ENCODE data around the gene CERT1. TPM values are rescaled to one million over a fixed set of nuclear protein-coding genes. Genes with fewer than 3 reads are reported as not detected.

The CERT1 gene
- total and polyA plus RNA-seq, 2 donors (not counting 3 experiments of a cell fraction or from before 2014, with no cell fraction given): 8.0 to 21.3 TPM

GRCh38 chr5:75463726-75464125 lies 47.7 kb downstream of the CERT1 start:
- no peak overlapping the region for H3K4me2 ChIP-seq (ENCODE audit: insufficient read depth, low read length)
- dilution Hi-C loops (cut with MboI; ENCODE audit: extremely low pct_ligation_motif_present, low sequenced_read_pairs): no loop called here
- intact Hi-C loops (cut with micrococcal nuclease): no loop called here
- H2AFZ ChIP-seq (ENCODE audit: low read depth, low read length): no peak overlapping the region
- no peak for FAIRE-seq
- no peaks in the 10 kb centered on the region for H3K36me3 ChIP-seq (ENCODE audit: control insufficient read depth in 2 of 2, extremely low read depth in 1 of 2, insufficient read depth in 2 of 2, low read length in 2 of 2)
- no peak overlapping the region for H3K27ac ChIP-seq (ENCODE audit: insufficient read depth, low read depth, low read length)
- no TSS peak for BruUV-seq (replicated peaks)
- DNase-seq (ENCODE audit: low read depth, low spot score): no peak
- no peaks in the 10 kb centered on the region for H3K27me3 ChIP-seq (ENCODE audit: control insufficient read depth in 2 of 2, insufficient read depth in 2 of 2, low read length in 2 of 2)
- H3K9ac ChIP-seq (replicated peaks; ENCODE audit: extremely low read depth, insufficient read depth, low read length): no peak overlapping the region
- ChIA-PET POLR2A (no interaction called here), CTCF (no interaction called here)
- no peak for TF ChIP-seq POLR2AphosphoS5 (IDR thresholded peaks at IDR 0.05; ENCODE audit: insufficient read depth, low read depth, low read length)
- TF ChIP-seq EZH2 (IDR thresholded peaks at IDR 0.05; ENCODE audit: borderline replicate concordance, low read depth, low read length, severe bottlenecking): no peak
- no peak for TF ChIP-seq FOS (IDR thresholded peaks at IDR 0.05; ENCODE audit: borderline replicate concordance, insufficient read depth, low read length)
- TF ChIP-seq GATA2 (IDR thresholded peaks at IDR 0.05; ENCODE audit: insufficient read depth, insufficient read length, low read depth, low read length): no peak
- TF ChIP-seq MYC (IDR thresholded peaks at IDR 0.05; ENCODE audit: low read depth, low read length): no peak
- TF ChIP-seq, protein P1, sequence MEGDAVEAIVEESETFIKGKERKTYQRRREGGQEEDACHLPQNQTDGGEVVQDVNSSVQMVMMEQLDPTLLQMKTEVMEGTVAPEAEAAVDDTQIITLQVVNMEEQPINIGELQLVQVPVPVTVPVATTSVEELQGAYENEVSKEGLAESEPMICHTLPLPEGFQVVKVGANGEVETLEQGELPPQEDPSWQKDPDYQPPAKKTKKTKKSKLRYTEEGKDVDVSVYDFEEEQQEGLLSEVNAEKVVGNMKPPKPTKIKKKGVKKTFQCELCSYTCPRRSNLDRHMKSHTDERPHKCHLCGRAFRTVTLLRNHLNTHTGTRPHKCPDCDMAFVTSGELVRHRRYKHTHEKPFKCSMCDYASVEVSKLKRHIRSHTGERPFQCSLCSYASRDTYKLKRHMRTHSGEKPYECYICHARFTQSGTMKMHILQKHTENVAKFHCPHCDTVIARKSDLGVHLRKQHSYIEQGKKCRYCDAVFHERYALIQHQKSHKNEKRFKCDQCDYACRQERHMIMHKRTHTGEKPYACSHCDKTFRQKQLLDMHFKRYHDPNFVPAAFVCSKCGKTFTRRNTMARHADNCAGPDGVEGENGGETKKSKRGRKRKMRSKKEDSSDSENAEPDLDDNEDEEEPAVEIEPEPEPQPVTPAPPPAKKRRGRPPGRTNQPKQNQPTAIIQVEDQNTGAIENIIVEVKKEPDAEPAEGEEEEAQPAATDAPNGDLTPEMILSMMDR (IDR thresholded peaks at IDR 0.05; ENCODE audit: extremely low read depth in 1 of 2, insufficient read depth in 1 of 2, low read depth in 1 of 2, low read length in 2 of 2): no peak
- TF ChIP-seq MAX (IDR thresholded peaks at IDR 0.05; ENCODE audit: insufficient read depth, insufficient read length): no peak
- no peak for TF ChIP-seq JUN (IDR thresholded peaks at IDR 0.05; ENCODE audit: borderline replicate concordance, insufficient read depth, insufficient read length, low read depth)
- TF ChIP-seq POLR2A (IDR thresholded peaks at IDR 0.05; ENCODE audit: low read depth, low read length): no peak
- H3K79me2 ChIP-seq (ENCODE audit: control insufficient read depth, insufficient read depth, low read length): peaks cover 28% of the 10 kb centered on the region
- H4K20me1 ChIP-seq (replicated peaks; ENCODE audit: control insufficient read depth, extremely low read depth, insufficient read depth, low read length): peaks cover 5% of the 10 kb centered on the region
- H3K4me3 ChIP-seq (replicated peaks in 1 of 3; ENCODE audit: insufficient read depth in 1 of 3, low read depth in 1 of 3, low read length in 3 of 3): no peak overlapping the region
- no peaks in the 10 kb centered on the region for H3K9me1 ChIP-seq (replicated peaks; ENCODE audit: control insufficient read depth, extremely low read depth, insufficient read depth, low read length)
- peaks cover 8% of the 10 kb centered on the region for H3K4me1 ChIP-seq (ENCODE audit: control insufficient read depth, extremely low read depth, insufficient read depth, low read length)
- H3K9me3 ChIP-seq (replicated peaks; ENCODE audit: control insufficient read depth, insufficient read depth, low read length): no peaks in the 10 kb centered on the region

Data from endothelial cell of umbilical vein (primary cell).